Peyer's patch (tissue), 4 donors: Measurements from ENCODE around the gene BMPR1B. TPM values are rescaled to one million over a fixed set of nuclear protein-coding genes. Genes with fewer than 3 reads are reported as not detected.

ENCODE experiments used
- DNase-seq, 3 donors: peaks; one replicate each; pipeline ENCODE4 v3.0.0-alpha.2; 2017 to 2019
- H3K27ac ChIP-seq, 4 donors: fragments of 200-600 bp; sonication (generic); one replicate each; pipeline ENCODE4 v1.5.1; 2016 to 2019
- H3K27me3 ChIP-seq, 2 donors: fragments of 200-600 bp; sonication (generic); one replicate each; pipeline ENCODE4 v1.5.1; 2019
- H3K36me3 ChIP-seq, 3 donors: fragments of 200-600 bp; sonication (generic); one replicate each; pipeline ENCODE4 v1.5.1; 2016 to 2019
- H3K4me1 ChIP-seq, 4 donors: fragments of 200-600 bp; sonication (generic); one replicate each; pipeline ENCODE4 v1.5.1; 2016 to 2019
- H3K4me3 ChIP-seq, 4 donors: fragments of 200-600 bp; sonication (generic); 1 replicate in 3 of 4; 2 replicates in 1 of 4; pipeline ENCODE4 v1.5.1; 2016 to 2019; ENCODE audit warnings: mild to moderate bottlenecking in 1 of 4
- H3K9me3 ChIP-seq, 4 donors: fragments of 200-600 bp; sonication (generic); one replicate each; pipeline ENCODE4 v1.5.1; 2016 to 2019; ENCODE audit warnings: mild to moderate bottlenecking in 1 of 4
- POLR2A ChIP-seq, 2 donors: fragments of 450-650 bp; IDR thresholded peaks; one replicate each; pipeline ENCODE4 v1.5.1; 2017; ENCODE audit warnings: antibody characterized with exemption in 2 of 2, mild to moderate bottlenecking in 2 of 2, moderate library complexity in 2 of 2
- total RNA-seq, 4 donors: library from RNA; depleted of rRNA; stranded (reverse); fragments of >200 nt; gene quantifications; one replicate each; pipeline ENCODE4 v1.1.0, GENCODE V29; 2016
- TF ChIP-seq, protein P1 (sequence below), 6 experiments: fragments of 450-650 bp in 4 of 6; fragments of 200-600 bp in 2 of 6; sonication (generic) in 1 of 6; IDR thresholded peaks; one replicate each; pipeline ENCODE4 v1.5.1; 2017 to 2019; ENCODE audit warnings: antibody characterized with exemption in 6 of 6, mild to moderate bottlenecking in 3 of 6, moderate library complexity in 1 of 6

The BMPR1B gene
- total RNA-seq, 4 donors from 2014 or later, result not detected

DNA sequence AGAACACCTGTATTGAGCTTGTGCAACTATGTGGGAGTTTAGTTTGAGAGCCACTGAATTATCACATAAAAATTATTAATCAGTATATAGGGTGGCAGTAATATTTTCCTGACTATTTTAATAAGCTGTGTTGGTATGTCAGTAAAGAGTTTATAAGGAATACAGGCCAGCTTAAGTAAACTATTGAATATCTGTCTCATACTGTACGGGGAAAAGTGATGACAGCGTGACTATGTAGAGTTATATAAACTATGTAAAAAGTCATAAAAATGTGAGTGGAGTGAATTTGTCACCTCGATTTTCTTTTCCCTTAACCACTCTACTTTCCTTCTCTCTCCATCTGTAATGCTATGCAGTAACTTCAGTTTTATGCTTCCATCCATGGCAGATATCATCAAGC, 250.2 kb downstream of the BMPR1B start:
- Histone ChIP-seq H3K27me3 (no peaks in the 10 kb centered on the region), H3K9me3 (no peaks in the 10 kb centered on the region), H3K27ac (no peak overlapping the region), H3K4me1 (no peaks in the 10 kb centered on the region), H3K36me3 (no peaks in the 10 kb centered on the region), H3K4me3 (no peak overlapping the region)
- no peak for TF ChIP-seq POLR2A (IDR thresholded peaks at IDR 0.05)
- no peak for DNase-seq

DNA sequence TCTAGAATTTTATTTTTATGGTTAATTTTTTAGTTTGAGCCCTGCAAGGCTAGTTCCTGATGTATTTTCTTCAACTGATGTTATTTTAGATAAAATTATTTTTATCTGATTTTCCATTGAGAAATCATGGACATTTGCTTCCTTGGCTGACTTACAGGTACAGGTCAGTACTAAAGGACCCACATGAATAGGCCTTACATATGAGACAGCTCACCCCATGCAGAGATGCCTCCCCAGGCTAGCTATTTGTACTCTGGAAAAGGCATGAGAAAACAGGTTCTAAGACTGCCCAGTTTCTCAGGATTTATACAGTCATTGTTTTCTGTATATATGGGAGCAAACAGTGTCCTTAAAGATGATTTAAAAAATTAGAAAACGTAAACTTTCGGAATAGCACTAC, 255.5 kb downstream of the BMPR1B start:
- Histone ChIP-seq H3K27ac (no peak overlapping the region), H3K36me3 (no peaks in the 10 kb centered on the region), H3K4me1 (no peaks in the 10 kb centered on the region), H3K4me3 (no peak overlapping the region), H3K9me3 (no peaks in the 10 kb centered on the region), H3K27me3 (no peaks in the 10 kb centered on the region)
- DNase-seq, result no peak
- TF ChIP-seq, protein P1, sequence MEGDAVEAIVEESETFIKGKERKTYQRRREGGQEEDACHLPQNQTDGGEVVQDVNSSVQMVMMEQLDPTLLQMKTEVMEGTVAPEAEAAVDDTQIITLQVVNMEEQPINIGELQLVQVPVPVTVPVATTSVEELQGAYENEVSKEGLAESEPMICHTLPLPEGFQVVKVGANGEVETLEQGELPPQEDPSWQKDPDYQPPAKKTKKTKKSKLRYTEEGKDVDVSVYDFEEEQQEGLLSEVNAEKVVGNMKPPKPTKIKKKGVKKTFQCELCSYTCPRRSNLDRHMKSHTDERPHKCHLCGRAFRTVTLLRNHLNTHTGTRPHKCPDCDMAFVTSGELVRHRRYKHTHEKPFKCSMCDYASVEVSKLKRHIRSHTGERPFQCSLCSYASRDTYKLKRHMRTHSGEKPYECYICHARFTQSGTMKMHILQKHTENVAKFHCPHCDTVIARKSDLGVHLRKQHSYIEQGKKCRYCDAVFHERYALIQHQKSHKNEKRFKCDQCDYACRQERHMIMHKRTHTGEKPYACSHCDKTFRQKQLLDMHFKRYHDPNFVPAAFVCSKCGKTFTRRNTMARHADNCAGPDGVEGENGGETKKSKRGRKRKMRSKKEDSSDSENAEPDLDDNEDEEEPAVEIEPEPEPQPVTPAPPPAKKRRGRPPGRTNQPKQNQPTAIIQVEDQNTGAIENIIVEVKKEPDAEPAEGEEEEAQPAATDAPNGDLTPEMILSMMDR (IDR thresholded peaks at IDR 0.05), result no peak
- TF ChIP-seq POLR2A (IDR thresholded peaks at IDR 0.05), result no peak

DNA sequence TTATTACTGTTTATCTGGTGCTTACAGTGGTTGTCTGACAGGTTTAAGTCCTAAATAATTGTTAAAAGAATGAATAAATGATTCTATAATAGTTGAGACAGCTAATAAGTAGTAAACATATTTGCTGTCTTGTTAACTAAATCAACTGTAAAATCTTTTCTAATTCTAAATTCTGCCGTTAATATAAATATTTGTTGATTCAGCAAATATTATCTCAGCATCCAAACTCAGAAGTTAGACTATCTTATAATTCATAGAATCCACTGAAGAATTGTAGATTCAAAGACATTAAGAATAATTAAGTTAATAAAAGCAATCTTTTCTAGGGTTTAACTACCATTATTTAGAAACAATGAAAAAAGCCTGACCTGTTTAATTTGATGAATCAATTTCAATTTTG, 256.3 kb downstream of the BMPR1B start:
- Histone ChIP-seq H3K9me3 (no peaks in the 10 kb centered on the region), H3K27me3 (no peaks in the 10 kb centered on the region), H3K27ac (no peak overlapping the region), H3K4me1 (no peaks in the 10 kb centered on the region), H3K4me3 (no peak overlapping the region), H3K36me3 (no peaks in the 10 kb centered on the region)
- TF ChIP-seq POLR2A (IDR thresholded peaks at IDR 0.05), result no peak
- TF ChIP-seq, protein P1 (IDR thresholded peaks at IDR 0.05), result no peak
- no peak for DNase-seq

DNA sequence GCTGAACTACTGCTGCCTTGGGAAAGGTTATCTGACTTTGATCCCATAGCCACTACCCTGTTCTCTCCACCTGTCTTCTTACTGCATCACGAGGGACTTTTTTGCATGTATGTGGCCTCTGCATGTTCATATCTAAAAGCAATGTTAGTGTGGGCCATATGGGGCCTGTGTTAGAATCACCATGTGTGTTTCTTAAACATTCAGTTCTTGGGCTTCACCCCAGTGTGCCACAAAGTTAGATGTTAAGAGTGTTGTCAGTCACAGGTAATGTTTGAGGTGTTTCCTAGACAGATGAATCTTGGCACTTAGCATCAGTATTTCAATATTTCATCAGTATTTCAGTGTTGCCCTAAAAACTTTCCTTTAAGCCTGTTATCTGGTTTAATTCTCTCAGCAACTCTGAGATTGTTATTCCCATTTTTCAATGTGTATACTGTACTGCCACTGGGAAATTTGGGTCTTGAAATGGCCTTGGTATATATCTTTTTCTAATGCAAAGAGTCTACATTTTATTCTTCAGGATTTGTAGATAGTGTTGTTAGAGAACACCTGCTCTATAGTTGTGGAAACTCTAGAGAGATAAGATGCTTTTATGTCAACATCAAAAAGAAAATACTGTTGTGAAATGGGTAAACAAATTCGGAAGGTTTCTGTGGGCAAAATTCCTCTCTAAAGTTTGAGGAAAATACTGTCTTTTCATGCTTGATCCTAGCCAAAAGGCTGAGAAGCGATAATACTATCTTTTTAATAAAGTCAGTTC, 259.7 kb downstream of the BMPR1B start:
- Histone ChIP-seq H3K27me3 (no peaks in the 10 kb centered on the region), H3K36me3 (no peaks in the 10 kb centered on the region), H3K27ac (no peak overlapping the region), H3K9me3 (no peaks in the 10 kb centered on the region), H3K4me3 (no peak overlapping the region), H3K4me1 (no peaks in the 10 kb centered on the region)
- DNase-seq, result no peak
- TF ChIP-seq, protein P1 (IDR thresholded peaks at IDR 0.05), result no peak
- TF ChIP-seq POLR2A (IDR thresholded peaks at IDR 0.05), result no peak

DNA sequence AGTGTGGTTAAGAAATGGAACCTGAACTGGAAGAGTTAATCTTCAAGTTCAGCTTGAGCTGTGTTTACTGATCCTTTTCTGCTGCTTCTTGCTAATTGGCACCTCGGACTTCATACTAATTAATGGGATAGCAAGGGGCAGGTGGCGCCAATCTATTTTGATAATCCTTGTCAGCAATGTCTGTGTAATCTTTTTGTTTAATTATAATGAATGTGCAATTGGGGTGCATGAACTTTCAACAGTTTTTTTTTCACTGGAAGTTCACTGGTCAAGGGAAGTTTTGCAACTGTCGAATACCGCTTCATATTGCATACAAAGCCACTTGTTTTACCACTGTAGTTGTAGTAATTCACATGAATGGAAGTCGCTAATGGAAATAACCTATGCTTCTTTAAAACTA, 261.0 kb downstream of the BMPR1B start:
- no peaks in the 10 kb centered on the region for H3K36me3 ChIP-seq
- no peak for DNase-seq
- no peaks in the 10 kb centered on the region for H3K4me1 ChIP-seq
- H3K27ac ChIP-seq, result no peak overlapping the region
- H3K4me3 ChIP-seq, result no peak overlapping the region
- no peaks in the 10 kb centered on the region for H3K27me3 ChIP-seq
- no peaks in the 10 kb centered on the region for H3K9me3 ChIP-seq
- TF ChIP-seq, protein P1 (IDR thresholded peaks at IDR 0.05), result no peak
- TF ChIP-seq POLR2A (IDR thresholded peaks at IDR 0.05), result no peak

DNA sequence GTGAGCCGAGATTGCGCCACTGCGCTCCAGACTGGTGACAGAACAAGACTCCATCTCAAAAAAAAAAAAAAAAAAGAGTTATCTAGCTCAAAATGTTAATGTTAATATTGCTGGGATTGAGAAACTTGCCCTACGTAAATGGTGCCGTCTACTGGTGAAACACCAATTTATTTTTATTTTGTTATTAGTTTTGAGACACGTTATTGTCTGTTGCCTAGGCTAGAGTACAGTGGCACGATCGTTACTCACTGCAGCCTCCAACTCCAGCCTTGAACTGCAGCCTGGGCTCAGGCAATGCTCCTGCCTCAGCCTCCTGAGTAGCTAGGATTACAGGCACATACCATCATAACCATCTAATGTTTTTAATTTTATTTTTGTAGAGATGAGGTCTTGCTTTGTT, 262.8 kb downstream of the BMPR1B start:
- H3K36me3 ChIP-seq, result no peaks in the 10 kb centered on the region
- H3K9me3 ChIP-seq, result no peaks in the 10 kb centered on the region
- no peaks in the 10 kb centered on the region for H3K27me3 ChIP-seq
- no peak for DNase-seq
- H3K4me3 ChIP-seq, result no peak overlapping the region
- TF ChIP-seq, protein P1 (IDR thresholded peaks at IDR 0.05), result no peak
- no peak for TF ChIP-seq POLR2A (IDR thresholded peaks at IDR 0.05)
- H3K4me1 ChIP-seq, result no peaks in the 10 kb centered on the region
- no peak overlapping the region for H3K27ac ChIP-seq
